Mucosa of stomach (tissue), 1 donor: ENCODE data around the gene PMM1.

Experiments used
- H3K27me3 ChIP-seq: one replicate; pipeline ENCODE4 v1.7.0; 2013; ENCODE audit warnings: mild to moderate bottlenecking, low read length; ENCODE audit not compliant: control insufficient read depth, insufficient read depth
- H3K36me3 ChIP-seq: one replicate; pipeline ENCODE4 v1.7.0; 2013; ENCODE audit warnings: low read length; ENCODE audit not compliant: control insufficient read depth, insufficient read depth
- H3K4me1 ChIP-seq: one replicate; pipeline ENCODE4 v1.7.0; 2013; ENCODE audit warnings: mild to moderate bottlenecking, low read length; ENCODE audit not compliant: control insufficient read depth, insufficient read depth
- H3K4me3 ChIP-seq: one replicate; pipeline ENCODE4 v1.7.0; 2013; ENCODE audit warnings: low read length
- H3K9ac ChIP-seq: one replicate; pipeline ENCODE4 v1.7.0; 2013; ENCODE audit warnings: mild to moderate bottlenecking, low read length, moderate library complexity
- H3K9me3 ChIP-seq: one replicate; pipeline ENCODE4 v1.7.0; 2013; ENCODE audit warnings: mild to moderate bottlenecking, low read length, moderate library complexity; ENCODE audit not compliant: control insufficient read depth
- donor health status: Pancreatic carcinoma.

The PMM1 gene

GRCh38 chr22:41540365-41540764, 49.3 kb downstream of the PMM1 start:
- Histone ChIP-seq H3K4me1 (peaks cover 15% of the 10 kb centered on the region), H3K27me3 (no peaks in the 10 kb centered on the region), H3K4me3 (no peak overlapping the region), H3K9me3 (no peaks in the 10 kb centered on the region), H3K9ac (no peak overlapping the region), H3K36me3 (no peaks in the 10 kb centered on the region)

DNA sequence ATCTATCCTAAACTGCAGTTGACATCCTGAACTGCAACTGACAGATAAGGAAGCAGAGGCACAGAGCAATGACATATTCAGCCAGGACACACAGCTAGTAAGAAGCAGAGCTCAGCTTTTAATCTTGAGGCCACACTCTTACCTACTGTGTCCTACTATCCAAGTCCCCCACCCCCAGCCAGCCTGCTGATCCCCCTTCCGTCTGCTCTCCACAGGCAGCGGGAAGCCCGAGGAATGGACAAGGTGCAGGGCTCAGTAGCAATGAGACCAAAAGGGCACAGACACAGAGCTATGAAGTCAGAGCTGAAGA, 49.7 kb downstream of the PMM1 start:
- Histone ChIP-seq H3K36me3 (no peaks in the 10 kb centered on the region), H3K4me3 (no peak overlapping the region), H3K9me3 (no peaks in the 10 kb centered on the region), H3K27me3 (no peaks in the 10 kb centered on the region), H3K4me1 (peaks cover 15% of the 10 kb centered on the region), H3K9ac (no peak overlapping the region)

GRCh38 chr22:41539146-41540005, 50.3 kb downstream of the PMM1 start:
- no peak overlapping the region for H3K9ac ChIP-seq
- H3K9me3 ChIP-seq: no peaks in the 10 kb centered on the region
- peaks cover 15% of the 10 kb centered on the region for H3K4me1 ChIP-seq

DNA sequence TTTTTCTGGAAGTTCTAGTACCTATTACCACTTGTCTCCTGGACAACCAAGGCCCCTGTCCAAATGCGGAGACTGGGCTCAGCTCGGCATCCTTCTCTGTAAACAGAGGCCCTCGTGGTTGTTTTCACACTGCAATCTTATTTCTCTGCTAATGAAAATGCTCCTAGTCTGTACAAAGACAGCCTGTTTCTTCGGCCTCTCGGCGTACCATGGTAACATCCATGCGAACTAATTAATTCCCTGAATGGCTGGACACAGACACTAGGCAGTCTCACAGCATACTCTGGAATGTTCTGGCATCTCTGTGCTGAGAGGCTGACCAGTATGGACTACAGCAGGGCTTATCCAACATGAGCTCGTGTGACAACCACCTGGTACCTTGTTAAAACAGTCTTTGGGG, 51.1 kb downstream of the PMM1 start:
- H3K36me3 ChIP-seq: no peaks in the 10 kb centered on the region
- H3K4me3 ChIP-seq: no peak overlapping the region
- no peak overlapping the region for H3K9ac ChIP-seq
- no peaks in the 10 kb centered on the region for H3K9me3 ChIP-seq
- H3K4me1 ChIP-seq: peaks cover 12% of the 10 kb centered on the region
- no peaks in the 10 kb centered on the region for H3K27me3 ChIP-seq

More at GRCh38 chr22:41539146-41540005, 50.3 kb downstream of the PMM1 start:
- Histone ChIP-seq H3K36me3 (no peaks in the 10 kb centered on the region), H3K4me3 (no peak overlapping the region), H3K27me3 (no peaks in the 10 kb centered on the region)

DNA sequence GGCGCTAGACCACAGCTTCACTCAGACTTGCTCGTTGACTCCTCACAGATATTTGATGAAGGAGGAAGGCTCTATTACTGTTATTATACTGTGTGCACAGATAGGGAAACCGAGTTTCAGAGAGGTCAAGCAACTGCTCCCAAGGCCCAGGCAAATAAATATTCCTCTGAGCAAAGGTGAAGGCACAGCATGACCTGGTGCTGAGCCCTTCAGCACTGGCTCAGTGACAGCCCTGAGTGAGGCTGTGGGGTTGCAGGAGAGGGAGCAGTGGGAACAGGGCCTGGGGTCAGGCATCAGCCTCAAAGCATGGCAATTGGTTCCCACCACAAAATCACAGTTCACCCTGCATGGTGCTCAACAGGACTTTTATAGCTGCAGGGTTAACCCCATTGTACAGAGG, 52.4 kb downstream of the PMM1 start:
- no peaks in the 10 kb centered on the region for H3K27me3 ChIP-seq
- peaks cover 2% of the 10 kb centered on the region for H3K36me3 ChIP-seq
- no peaks in the 10 kb centered on the region for H3K4me1 ChIP-seq
- H3K9me3 ChIP-seq: no peaks in the 10 kb centered on the region
- H3K9ac ChIP-seq: no peak overlapping the region
- no peak overlapping the region for H3K4me3 ChIP-seq

DNA sequence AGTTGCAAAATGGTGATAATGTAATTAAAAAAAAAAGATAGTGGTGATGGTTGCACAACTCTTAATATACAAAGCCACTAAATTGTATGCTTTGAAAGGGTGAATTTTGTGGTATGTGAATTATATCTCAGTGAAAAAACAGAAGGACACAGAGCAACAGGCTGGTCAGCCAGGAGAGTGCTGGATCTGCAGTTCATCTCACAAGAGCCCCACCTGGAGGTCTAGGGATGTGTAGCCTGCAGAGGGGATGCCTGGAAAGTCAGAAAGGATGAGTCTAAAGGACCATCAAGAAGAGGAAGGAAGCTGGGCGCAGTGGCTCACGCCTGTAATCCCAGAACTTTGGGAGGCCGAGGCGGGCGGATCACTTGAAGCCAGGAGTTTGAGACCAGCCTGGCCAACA, 54.4 kb downstream of the PMM1 start:
- Histone ChIP-seq H3K9me3 (no peaks in the 10 kb centered on the region), H3K9ac (no peak overlapping the region), H3K4me1 (no peaks in the 10 kb centered on the region), H3K4me3 (no peak overlapping the region), H3K27me3 (no peaks in the 10 kb centered on the region), H3K36me3 (peaks cover 15% of the 10 kb centered on the region)

DNA sequence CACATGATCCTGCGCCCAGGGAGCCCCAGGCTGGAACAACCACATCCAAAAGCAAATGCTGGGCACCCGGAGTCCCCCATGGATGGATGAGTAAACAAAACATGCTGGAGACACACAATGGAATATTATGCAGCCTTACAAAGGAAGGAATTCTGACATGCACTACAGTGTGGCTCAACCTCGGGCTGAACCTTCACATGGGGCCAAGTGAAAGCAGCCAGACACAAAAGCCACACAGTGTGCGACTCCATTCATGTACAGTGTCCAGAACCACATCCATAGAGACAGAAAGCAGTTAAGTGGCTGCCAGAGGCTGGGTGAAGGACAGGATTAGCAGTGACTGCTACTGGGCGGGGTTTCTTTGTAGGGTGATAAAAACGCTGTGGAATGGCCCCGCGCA, 55.4 kb downstream of the PMM1 start:
- H3K9ac ChIP-seq: no peak overlapping the region
- H3K9me3 ChIP-seq: no peaks in the 10 kb centered on the region
- H3K4me3 ChIP-seq: no peak overlapping the region
- no peaks in the 10 kb centered on the region for H3K4me1 ChIP-seq
- no peaks in the 10 kb centered on the region for H3K27me3 ChIP-seq
- peaks cover 16% of the 10 kb centered on the region for H3K36me3 ChIP-seq

GRCh38 chr22:41532908-41533825, 56.5 kb downstream of the PMM1 start:
- Histone ChIP-seq H3K27me3 (no peaks in the 10 kb centered on the region), H3K4me3 (no peak overlapping the region), H3K9me3 (no peaks in the 10 kb centered on the region), H3K4me1 (no peaks in the 10 kb centered on the region), H3K36me3 (peaks cover 26% of the 10 kb centered on the region), H3K9ac (no peak overlapping the region)

- Histone ChIP-seq H3K36me3 (peaks cover 34% of the 10 kb centered on the region), H3K9ac (no peak overlapping the region), H3K4me1 (no peaks in the 10 kb centered on the region), H3K9me3 (no peaks in the 10 kb centered on the region), H3K27me3 (no peaks in the 10 kb centered on the region), H3K4me3 (no peak overlapping the region)
Observed at GRCh38 chr22:41531715-41532477, 57.7 kb downstream of the PMM1 start.

- Histone ChIP-seq H3K27me3 (no peaks in the 10 kb centered on the region), H3K4me1 (no peaks in the 10 kb centered on the region), H3K36me3 (peaks cover 42% of the 10 kb centered on the region), H3K9ac (no peak overlapping the region), H3K4me3 (no peak overlapping the region), H3K9me3 (no peaks in the 10 kb centered on the region)
Observed at GRCh38 chr22:41530890-41531714, 58.5 kb downstream of the PMM1 start.

- H3K9ac ChIP-seq: no peak overlapping the region
- no peak overlapping the region for H3K4me3 ChIP-seq
- H3K4me1 ChIP-seq: peaks cover 17% of the 10 kb centered on the region
- H3K27me3 ChIP-seq: no peaks in the 10 kb centered on the region
- peaks cover 47% of the 10 kb centered on the region for H3K36me3 ChIP-seq
- no peaks in the 10 kb centered on the region for H3K9me3 ChIP-seq
Observed at GRCh38 chr22:41528938-41529561, 60.6 kb downstream of the PMM1 start.
